Prostate gland (tissue), 2 donors: ENCODE data around the gene ELP1. TPM values are rescaled to one million over a fixed set of nuclear protein-coding genes. Genes with fewer than 3 reads are reported as not detected.
"Not testable (repeated sequence)": the region's sequence is repeated elsewhere in the genome, so short reads cannot be mapped to it uniquely, and the experiment has no call there.

Experiments
- DNase-seq: peaks from one replicate; pipeline ENCODE4 v3.0.0-alpha.2; 2019; ENCODE audit warnings: low spot score
- H3K27ac ChIP-seq, 2 donors: fragments of 200-600 bp; sonication (generic); 2 replicates each; pipeline ENCODE4 v1.5.1; 2017 to 2019
- H3K27me3 ChIP-seq: fragments of 200-600 bp; sonication (generic); replicated peaks from 2 replicates; pipeline ENCODE4 v1.5.1; 2019; ENCODE audit not compliant: insufficient read depth
- H3K36me3 ChIP-seq, 2 donors: fragments of 200-600 bp; sonication (generic); 1 replicate in 1 of 2; 2 replicates in 1 of 2; pipeline versions ENCODE4 v1.5.1 to v1.8.1; 2017 to 2019
- H3K4me1 ChIP-seq: fragments of 200-600 bp; sonication (generic); replicated peaks from 2 replicates; pipeline ENCODE4 v1.5.1; 2019
- H3K4me3 ChIP-seq, 2 donors: fragments of 200-600 bp; sonication (generic); 2 replicates each; pipeline ENCODE4 v1.5.1; 2017 to 2019
- H3K9me3 ChIP-seq: fragments of 200-600 bp; sonication (generic); 2 replicates; pipeline ENCODE4 v1.5.1; 2017
- CTCF ChIP-seq, 4 experiments: fragments of 200-600 bp in 2 of 4; fragments of 450-650 bp in 2 of 4; sonication (generic) in 2 of 4; IDR thresholded peaks; 1 replicate in 3 of 4; 2 replicates in 1 of 4; pipeline ENCODE4 v1.5.1; 2016 to 2019; ENCODE audit warnings: antibody characterized with exemption in 4 of 4, mild to moderate bottlenecking in 2 of 4, moderate library complexity in 2 of 4
- POLR2A ChIP-seq: fragments of 450-650 bp; IDR thresholded peaks from one replicate; pipeline ENCODE4 v1.6.1; 2016; ENCODE audit warnings: antibody characterized with exemption, mild to moderate bottlenecking
- POLR2AphosphoS5 ChIP-seq: sonication (generic); formaldehyde crosslinking; IDR thresholded peaks from one replicate; pipeline ENCODE4 v1.6.1; 2017; ENCODE audit warnings: antibody characterized with exemption
- WGBS: methylation state at CpG from one replicate; pipeline ENCODE4 v1.1.5; 2018; 5-methylcytosine and 5-hydroxymethylcytosine counted together
- intact Hi-C: fragments of 100-400 bp; cut with DNase I; formaldehyde crosslinking; loops from one replicate; pipeline ENCODE4 v1.14.2; 2022
- total RNA-seq, 2 donors: library from RNA; depleted of rRNA; stranded (reverse); fragments of >200 nt; gene quantifications; one replicate each; pipeline ENCODE4 v1.1.0, GENCODE V29; 2016

The ELP1 gene
- total RNA-seq, 2 donors from 2014 or later = 18.4 to 30.3 TPM

- intact Hi-C loops = no loop called here
- H3K9me3 ChIP-seq = no peaks in the 10 kb centered on the region
- H3K36me3 ChIP-seq = no peaks in the 10 kb centered on the region
- no peaks in the 10 kb centered on the region for H3K27me3 ChIP-seq
- DNase-seq = no peak
- H3K4me1 ChIP-seq = no peaks in the 10 kb centered on the region
- no peak overlapping the region for H3K27ac ChIP-seq
- no peak overlapping the region for H3K4me3 ChIP-seq
- 26% methylated on average over 2 of the region's 2 CpGs for whole genome bisulfite sequencing
- TF ChIP-seq CTCF (IDR thresholded peaks at IDR 0.05) (no peak), POLR2AphosphoS5 (no peak), POLR2A (no peak)
Measured at GRCh38 chr9:108972626-108973209, 38.8 kb upstream of the ELP1 start.

GRCh38 chr9:108972186-108972585, 38.3 kb upstream of the ELP1 start:
- H3K4me3 ChIP-seq = no peak overlapping the region
- TF ChIP-seq POLR2A = no peak
- no peaks in the 10 kb centered on the region for H3K36me3 ChIP-seq
- H3K9me3 ChIP-seq = no peaks in the 10 kb centered on the region
- no peak for DNase-seq
- no peak overlapping the region for H3K27ac ChIP-seq
- H3K27me3 ChIP-seq = no peaks in the 10 kb centered on the region
- intact Hi-C loops = no loop called here
- WGBS = 61% methylated on average over 3 of the region's 3 CpGs
- H3K4me1 ChIP-seq = no peaks in the 10 kb centered on the region

DNA sequence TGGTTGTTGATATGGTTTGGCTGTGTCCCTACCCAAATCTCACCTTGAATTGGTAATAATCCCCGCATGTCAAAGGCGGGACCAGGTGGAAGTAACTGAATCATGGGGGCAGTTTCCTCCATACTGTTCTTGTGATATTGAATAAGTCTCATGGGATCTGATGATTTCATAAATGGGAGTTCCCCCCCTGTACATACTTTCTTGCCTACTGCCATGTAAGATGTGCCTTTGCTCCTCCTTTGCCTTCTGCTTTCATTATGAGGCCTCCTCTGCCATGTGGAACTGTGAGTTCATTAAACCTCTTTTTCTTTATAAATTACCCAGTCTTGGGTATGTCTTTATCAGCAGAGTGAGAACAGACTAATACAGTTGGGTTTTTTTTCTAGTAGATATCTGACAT, 37.5 kb upstream of the ELP1 start:
- H3K9me3 ChIP-seq, H3K27me3 ChIP-seq, H3K4me3 ChIP-seq, H3K4me1 ChIP-seq, H3K27ac ChIP-seq, DNase-seq, H3K36me3 ChIP-seq, intact Hi-C loops: not testable (repeated sequence)
- 100% methylated on average over 2 of the region's 2 CpGs for WGBS

DNA sequence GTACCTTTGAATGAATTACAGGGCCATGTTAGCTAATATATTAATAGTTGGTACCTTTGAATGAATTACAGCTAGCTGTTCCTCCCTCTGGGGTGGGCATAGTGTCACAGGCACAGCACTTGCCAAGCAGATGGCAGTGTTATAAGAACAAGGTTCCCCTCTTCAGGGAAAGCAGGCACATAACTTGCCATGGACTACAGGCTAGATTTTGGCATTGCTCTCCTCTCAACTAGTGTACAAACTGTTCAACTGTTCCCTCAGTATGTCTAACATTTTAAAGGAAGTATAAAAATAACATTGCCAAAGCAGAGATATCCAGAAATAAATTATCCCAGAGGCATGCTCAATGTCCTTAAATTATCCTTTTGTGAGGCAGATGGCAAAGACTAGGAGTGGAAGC, 34.0 kb upstream of the ELP1 start:
- intact Hi-C loops = no loop called here

GRCh38 chr9:108963459-108964143, 29.7 kb upstream of the ELP1 start:
- TF ChIP-seq CTCF (IDR thresholded peaks at IDR 0.05) (no peak), POLR2A (no peak), POLR2AphosphoS5 (peak; percentile 77)
- no peak overlapping the region for H3K27ac ChIP-seq
- H3K9me3 ChIP-seq = no peaks in the 10 kb centered on the region
- no peak overlapping the region for H3K4me3 ChIP-seq
- WGBS = 39% methylated on average over 4 of the region's 4 CpGs
- H3K27me3 ChIP-seq = no peaks in the 10 kb centered on the region
- no peaks in the 10 kb centered on the region for H3K36me3 ChIP-seq
- peak; percentile 48 for DNase-seq
- intact Hi-C loops = no loop called here
- H3K4me1 ChIP-seq = no peaks in the 10 kb centered on the region

More for the DNA sequence above, 34.0 kb upstream of the ELP1 start:
- TF ChIP-seq POLR2AphosphoS5 (no peak), CTCF (IDR thresholded peaks at IDR 0.05) (no peak), POLR2A (no peak)
- Histone ChIP-seq H3K27ac (no peak overlapping the region), H3K36me3 (no peaks in the 10 kb centered on the region), H3K4me1 (no peaks in the 10 kb centered on the region), H3K27me3 (no peaks in the 10 kb centered on the region), H3K4me3 (no peak overlapping the region), H3K9me3 (no peaks in the 10 kb centered on the region)
- DNase-seq = no peak

- WGBS = 64% methylated on average over 2 of the region's 2 CpGs
- DNase-seq = no peak
- TF ChIP-seq POLR2A (no peak), CTCF (IDR thresholded peaks at IDR 0.05) (no peak), POLR2AphosphoS5 (peak; percentile 22)
- intact Hi-C loops = no loop called here
- H3K27ac ChIP-seq = no peak overlapping the region
- H3K4me3 ChIP-seq = no peak overlapping the region
- H3K9me3 ChIP-seq = no peaks in the 10 kb centered on the region
- no peaks in the 10 kb centered on the region for H3K36me3 ChIP-seq
- H3K27me3 ChIP-seq = no peaks in the 10 kb centered on the region
- H3K4me1 ChIP-seq = no peaks in the 10 kb centered on the region
Measured at GRCh38 chr9:108961151-108961550, 27.2 kb upstream of the ELP1 start.
